Activated CD8-positive, alpha-beta T cell treated with anti-CD3 and anti-CD28 coated beads for 36 hours (primary cell): ENCODE results near the gene CTNNA3. TPM values are rescaled to one million over a fixed set of nuclear protein-coding genes. Genes with fewer than 3 reads are reported as not detected.

Experiments
- ATAC-seq: fragments of 200-7000 bp; cut with Tn5 transposase; one replicate; pipeline ENCODE4 v1.10.0; 2021; ENCODE audit warnings: mild to moderate bottlenecking, moderate library complexity
- CTCF ChIA-PET: fragments of 350-600 bp; sonication (Branson Sonifier 250); formaldehyde crosslinking; loops from one replicate; lab custom pipeline; 2021; ENCODE audit warnings: antibody characterized with exemption; lab: Charles Lee
- POLR2A ChIA-PET: fragments of 350-600 bp; sonication (Branson Sonifier 250); formaldehyde crosslinking; loops from one replicate; lab custom pipeline; 2021; ENCODE audit warnings: antibody characterized with exemption; lab: Charles Lee
- DNase-seq: peaks from one replicate; pipeline ENCODE4 v3.0.0-alpha.2; 2020
- H3K27ac Mint-ChIP-seq: one replicate; pipeline ENCODE4 v1.8.0; 2021; ENCODE audit warnings: mild to moderate bottlenecking, mixed read lengths
- H3K27me3 Mint-ChIP-seq: one replicate; pipeline ENCODE4 v1.8.0; 2021; ENCODE audit warnings: mixed read lengths
- H3K36me3 Mint-ChIP-seq: one replicate; pipeline ENCODE4 v1.8.0; 2021; ENCODE audit warnings: low read depth, mixed read lengths
- H3K4me1 Mint-ChIP-seq: one replicate; pipeline ENCODE4 v1.8.0; 2021; ENCODE audit warnings: low read depth, mixed read lengths
- H3K4me3 Mint-ChIP-seq: one replicate; pipeline ENCODE4 v1.8.0; 2021; ENCODE audit warnings: mild to moderate bottlenecking, moderate library complexity, mixed read lengths
- H3K9me3 Mint-ChIP-seq: one replicate; pipeline ENCODE4 v1.8.0; 2021; ENCODE audit warnings: mixed read lengths
- CTCF ChIP-seq: fragments of 200-600 bp; IDR thresholded peaks from one replicate; pipeline ENCODE4 v1.8.0; 2022; ENCODE audit warnings: antibody characterized with exemption, mild to moderate bottlenecking
- intact Hi-C: fragments of 100-400 bp; cut with micrococcal nuclease; formaldehyde crosslinking; loops from one replicate; pipeline ENCODE4 v1.10.0; 2022
- total RNA-seq, 2 experiments: library from RNA; stranded (reverse); gene quantifications; one replicate each; pipeline ENCODE4 v1.2.3, GENCODE V29; 2021

The CTNNA3 gene
- total RNA-seq, 2 experiments from 2014 or later = not detected

DNA sequence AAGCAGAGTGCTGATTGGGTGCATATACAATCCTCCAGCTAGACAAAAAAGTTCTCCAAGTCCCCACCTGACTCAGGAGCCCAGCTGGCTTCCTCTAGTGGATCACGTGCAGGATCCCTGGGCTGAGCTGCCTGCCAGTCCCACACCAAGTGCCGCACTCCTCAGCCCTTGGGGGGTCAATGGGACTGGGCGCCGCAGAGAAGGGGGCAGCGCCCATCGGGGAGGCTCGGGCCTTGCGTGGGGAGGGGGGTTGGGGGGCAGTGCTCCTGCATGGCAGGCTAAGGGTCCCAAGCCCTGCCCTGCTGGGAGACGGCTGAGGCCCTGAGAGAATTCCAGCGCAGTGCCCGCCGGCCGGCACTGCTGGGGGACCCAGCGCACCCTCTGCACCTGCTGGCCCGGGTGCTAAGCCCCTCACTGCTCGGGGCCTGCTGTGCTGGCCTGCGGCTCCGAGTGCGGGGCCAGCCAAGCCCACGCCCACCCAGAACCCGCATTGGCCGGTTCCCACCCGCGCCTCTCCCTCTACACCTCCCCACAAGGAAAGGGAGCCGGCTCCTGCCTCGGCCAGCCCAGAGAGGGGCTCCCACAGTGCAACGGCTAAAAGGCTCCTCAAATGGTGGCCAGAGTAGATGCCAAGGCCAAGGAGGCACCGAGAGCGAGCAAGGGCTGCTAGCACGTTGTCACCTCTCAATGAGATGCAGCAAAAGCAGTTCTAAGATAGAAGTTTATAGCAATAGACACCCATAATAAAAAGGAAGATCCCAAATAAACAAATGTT lies 1044.5 kb downstream of the CTNNA3 start:
- DNase-seq (no peak), ATAC-seq (no peak)
- Mint-ChIP-seq H3K27me3 (no peaks in the 10 kb centered on the region), H3K36me3 (no peaks in the 10 kb centered on the region), H3K27ac (no peak overlapping the region), H3K4me1 (no peaks in the 10 kb centered on the region), H3K4me3 (no peak overlapping the region), H3K9me3 (peaks cover 10% of the 10 kb centered on the region)
- ChIA-PET CTCF (no interaction called here), POLR2A (no interaction called here)
- intact Hi-C loops = no loop called here
- TF ChIP-seq CTCF = no peak

DNA sequence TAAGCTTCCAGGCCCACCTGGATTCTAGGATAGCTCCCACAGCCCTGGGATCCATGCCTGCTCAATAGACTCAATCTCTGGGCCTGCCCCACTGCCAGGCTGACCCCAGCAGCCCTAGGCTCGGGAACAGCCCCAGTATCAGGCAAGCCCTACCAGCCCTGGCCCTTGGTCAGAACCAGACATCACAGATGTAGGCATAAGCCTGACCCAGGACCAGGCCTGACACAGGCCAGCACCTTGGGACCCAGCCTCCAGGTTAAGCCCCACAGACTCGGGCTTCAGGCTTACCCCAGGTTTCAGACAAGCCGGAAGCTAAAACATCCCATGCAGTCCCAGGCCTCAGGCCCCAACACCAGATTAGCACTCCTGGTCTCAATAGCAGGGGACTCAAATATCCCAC lies 1046.4 kb downstream of the CTNNA3 start:
- no peak for DNase-seq
- Mint-ChIP-seq H3K36me3 (no peaks in the 10 kb centered on the region), H3K4me3 (no peak overlapping the region), H3K27ac (no peak overlapping the region), H3K27me3 (no peaks in the 10 kb centered on the region), H3K9me3 (peaks cover 8% of the 10 kb centered on the region), H3K4me1 (no peaks in the 10 kb centered on the region)
- TF ChIP-seq CTCF = no peak
- ChIA-PET POLR2A (no interaction called here), CTCF (no interaction called here)
- no peak for ATAC-seq
- intact Hi-C loops = no loop called here

- no peak for TF ChIP-seq CTCF
Measured at GRCh38 chr10:66642217-66642616, 1053.8 kb downstream of the CTNNA3 start.

GRCh38 chr10:66639371-66639770 lies 1056.6 kb downstream of the CTNNA3 start:
- Mint-ChIP-seq H3K27me3 (no peaks in the 10 kb centered on the region), H3K9me3 (no peaks in the 10 kb centered on the region), H3K36me3 (no peaks in the 10 kb centered on the region), H3K4me1 (no peaks in the 10 kb centered on the region), H3K27ac (no peak overlapping the region), H3K4me3 (no peak overlapping the region)
- ChIA-PET POLR2A (no interaction called here), CTCF (no interaction called here)
- DNase-seq (no peak), ATAC-seq (no peak)
- TF ChIP-seq CTCF = no peak
- intact Hi-C loops = no loop called here

More at GRCh38 chr10:66642217-66642616, 1053.8 kb downstream of the CTNNA3 start:
- DNase-seq (no peak), ATAC-seq (no peak)
- CTCF ChIA-PET = no interaction called here
- no peaks in the 10 kb centered on the region for H3K9me3 Mint-ChIP-seq
- no peaks in the 10 kb centered on the region for H3K27me3 Mint-ChIP-seq
- no peak overlapping the region for H3K4me3 Mint-ChIP-seq
- POLR2A ChIA-PET = no interaction called here
- no peak overlapping the region for H3K27ac Mint-ChIP-seq
- no peaks in the 10 kb centered on the region for H3K36me3 Mint-ChIP-seq
- intact Hi-C loops = no loop called here
- H3K4me1 Mint-ChIP-seq = no peaks in the 10 kb centered on the region

DNA sequence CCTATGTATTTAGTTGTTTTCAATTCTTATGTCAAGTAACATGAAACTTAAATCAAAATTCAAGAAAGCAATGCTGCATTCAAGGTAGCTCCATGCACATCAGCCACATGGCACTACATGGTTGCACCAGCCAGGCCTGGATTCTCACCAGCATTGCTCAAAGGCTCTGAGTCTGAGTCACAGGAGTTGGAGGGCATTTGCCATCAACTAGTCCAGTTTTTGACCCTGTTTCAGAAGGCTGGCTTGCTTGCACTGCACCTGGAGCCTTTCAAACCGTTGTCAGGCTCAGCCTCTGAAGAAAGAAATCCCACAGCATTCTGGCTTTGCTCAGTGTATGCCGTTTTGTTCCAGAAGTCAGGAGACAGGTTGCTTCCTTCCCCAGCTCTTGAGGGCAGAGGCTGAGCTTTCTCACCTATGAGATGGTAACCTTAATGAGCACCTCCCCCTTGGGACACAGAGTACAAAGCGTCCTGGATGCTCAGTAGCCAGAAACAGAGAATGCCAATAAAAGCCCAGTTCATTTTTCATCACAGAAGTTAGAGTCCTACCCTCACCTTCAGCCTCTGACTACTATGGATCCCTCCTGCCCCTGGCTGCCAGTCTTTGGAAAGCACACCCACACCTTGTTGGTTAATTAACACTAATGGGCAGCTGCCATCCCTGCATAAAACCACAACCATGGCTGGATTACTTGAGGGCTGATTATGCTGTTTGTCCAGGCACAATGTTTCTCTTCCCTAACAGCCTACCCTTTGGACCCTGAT lies 1058.5 kb downstream of the CTNNA3 start:
- Mint-ChIP-seq H3K36me3 (no peaks in the 10 kb centered on the region), H3K27me3 (no peaks in the 10 kb centered on the region), H3K9me3 (no peaks in the 10 kb centered on the region), H3K4me1 (no peaks in the 10 kb centered on the region), H3K27ac (no peak overlapping the region), H3K4me3 (no peak overlapping the region)
- DNase-seq (no peak), ATAC-seq (no peak)
- ChIA-PET CTCF (no interaction called here), POLR2A (no interaction called here)
- intact Hi-C loops = no loop called here
- no peak for TF ChIP-seq CTCF
